MCF 10A (cell line): ENCODE measurements around the gene TGFBR1. TPM values are rescaled to one million over a fixed set of nuclear protein-coding genes. Genes with fewer than 3 reads are reported as not detected.

Source experiments
- BruUV-seq: library from RNA; stranded (reverse); fragments of 400-500 nt; replicated peaks from 2 replicates; lab custom pipeline; 2021; lab: Mats Ljungman, UMichigan
- CTCF ChIA-PET: fragments of 300-600 bp; sonication (Branson Sonifier 250); formaldehyde crosslinking; extraction: SDS; loops from one replicate; lab custom pipeline; 2021; ENCODE audit warnings: antibody characterized with exemption, inconsistent platforms; lab: Yijun Ruan, JAX
- POLR2A ChIA-PET: fragments of 300-600, 350-650 bp; sonication (Branson Sonifier 250); formaldehyde crosslinking; extraction: SDS; loops from one replicate; lab custom pipeline; 2020; ENCODE audit warnings: antibody characterized with exemption, inconsistent platforms; lab: Yijun Ruan, JAX
- DNase-seq: peaks from one replicate; pipeline ENCODE4 v3.0.0-alpha.2; 2018; ENCODE audit not compliant: unreplicated experiment
- H3K27ac Mint-ChIP-seq: one replicate; pipeline ENCODE4 v1.8.0; 2022; ENCODE audit warnings: mild to moderate bottlenecking, low read depth, mixed read lengths; ENCODE audit not compliant: unreplicated experiment
- H3K27me3 Mint-ChIP-seq: one replicate; pipeline ENCODE4 v1.8.0; 2022; ENCODE audit warnings: mixed read lengths; ENCODE audit not compliant: insufficient read depth, unreplicated experiment
- H3K36me3 Mint-ChIP-seq: one replicate; pipeline ENCODE4 v1.8.0; 2022; ENCODE audit warnings: mild to moderate bottlenecking, moderate library complexity, mixed read lengths; ENCODE audit not compliant: insufficient read depth, unreplicated experiment
- H3K4me1 Mint-ChIP-seq: one replicate; pipeline ENCODE4 v1.8.0; 2022; ENCODE audit warnings: mixed read lengths; ENCODE audit not compliant: insufficient read depth, unreplicated experiment
- H3K4me3 Mint-ChIP-seq: one replicate; pipeline ENCODE4 v1.8.0; 2022; ENCODE audit warnings: mild to moderate bottlenecking, moderate library complexity, mixed read lengths; ENCODE audit not compliant: unreplicated experiment
- H3K9me3 Mint-ChIP-seq: one replicate; pipeline ENCODE4 v1.8.0; 2022; ENCODE audit warnings: mixed read lengths; ENCODE audit not compliant: unreplicated experiment
- intact Hi-C: fragments of 100-400 bp; cut with micrococcal nuclease; formaldehyde crosslinking; loops from 2 replicates; pipeline ENCODE4 v1.14.1; 2022
- total RNA-seq: library from RNA; stranded (reverse); gene quantifications from 2 replicates; pipeline ENCODE4 v1.2.3, GENCODE V29; 2022
- TF ChIP-seq, protein P1 (sequence below): fragments of 200-600 bp; IDR thresholded peaks from one replicate; pipeline ENCODE4 v1.8.0; 2022; ENCODE audit warnings: antibody characterized with exemption, mild to moderate bottlenecking; ENCODE audit not compliant: unreplicated experiment

Gene TGFBR1
- total RNA-seq, 1 experiment from 2014 or later, result 27.6 TPM

GRCh38 chr9:99144966-99145365 lies 40.1 kb downstream of the TGFBR1 start:
- POLR2A ChIA-PET, result no interaction called here
- TF ChIP-seq, protein P1, sequence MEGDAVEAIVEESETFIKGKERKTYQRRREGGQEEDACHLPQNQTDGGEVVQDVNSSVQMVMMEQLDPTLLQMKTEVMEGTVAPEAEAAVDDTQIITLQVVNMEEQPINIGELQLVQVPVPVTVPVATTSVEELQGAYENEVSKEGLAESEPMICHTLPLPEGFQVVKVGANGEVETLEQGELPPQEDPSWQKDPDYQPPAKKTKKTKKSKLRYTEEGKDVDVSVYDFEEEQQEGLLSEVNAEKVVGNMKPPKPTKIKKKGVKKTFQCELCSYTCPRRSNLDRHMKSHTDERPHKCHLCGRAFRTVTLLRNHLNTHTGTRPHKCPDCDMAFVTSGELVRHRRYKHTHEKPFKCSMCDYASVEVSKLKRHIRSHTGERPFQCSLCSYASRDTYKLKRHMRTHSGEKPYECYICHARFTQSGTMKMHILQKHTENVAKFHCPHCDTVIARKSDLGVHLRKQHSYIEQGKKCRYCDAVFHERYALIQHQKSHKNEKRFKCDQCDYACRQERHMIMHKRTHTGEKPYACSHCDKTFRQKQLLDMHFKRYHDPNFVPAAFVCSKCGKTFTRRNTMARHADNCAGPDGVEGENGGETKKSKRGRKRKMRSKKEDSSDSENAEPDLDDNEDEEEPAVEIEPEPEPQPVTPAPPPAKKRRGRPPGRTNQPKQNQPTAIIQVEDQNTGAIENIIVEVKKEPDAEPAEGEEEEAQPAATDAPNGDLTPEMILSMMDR, result no peak
- intact Hi-C loops, result no loop called here

GRCh38 chr9:99146574-99146973 lies 41.7 kb downstream of the TGFBR1 start:
- BruUV-seq, result no TSS peak
- CTCF ChIA-PET, result interaction anchor here (1.1 to 2.0 kb wide), 5 partner anchors 145 to 299 kb away, joined by 4 to 8 read pairs (median 6); no protein-coding TSS in a partner anchor
- Mint-ChIP-seq H3K27me3 (no peaks in the 10 kb centered on the region), H3K4me1 (no peaks in the 10 kb centered on the region), H3K36me3 (peaks cover 45% of the 10 kb centered on the region), H3K27ac (no peak overlapping the region), H3K4me3 (no peak overlapping the region), H3K9me3 (no peaks in the 10 kb centered on the region)
- no peak for DNase-seq
- TF ChIP-seq, protein P1, result no peak
- POLR2A ChIA-PET, result interaction anchor here (1.4 kb wide), 1 partner anchor 9 kb away, joined by 5 read pairs; no protein-coding TSS in a partner anchor
- intact Hi-C loops, result no loop called here

More at GRCh38 chr9:99144966-99145365, 40.1 kb downstream of the TGFBR1 start:
- Mint-ChIP-seq H3K27ac (no peak overlapping the region), H3K4me1 (peaks cover 5% of the 10 kb centered on the region), H3K9me3 (no peaks in the 10 kb centered on the region), H3K36me3 (peaks cover 45% of the 10 kb centered on the region), H3K27me3 (no peaks in the 10 kb centered on the region), H3K4me3 (no peak overlapping the region)
- BruUV-seq, result no TSS peak
- CTCF ChIA-PET, result interaction anchor here (0.6 to 1.0 kb wide), 4 partner anchors 67 to 684 kb away, joined by 3 to 5 read pairs (median 3); no protein-coding TSS in a partner anchor
- no peak for DNase-seq

- POLR2A ChIA-PET, result interaction anchor here (0.7 to 1.4 kb wide), 2 partner anchors 9 to 10 kb away, joined by 3 to 5 read pairs; no protein-coding TSS in a partner anchor
- BruUV-seq, result no TSS peak
These were observed 42.3 kb downstream of the TGFBR1 start for GRCh38 chr9:99147177-99147576.

DNA sequence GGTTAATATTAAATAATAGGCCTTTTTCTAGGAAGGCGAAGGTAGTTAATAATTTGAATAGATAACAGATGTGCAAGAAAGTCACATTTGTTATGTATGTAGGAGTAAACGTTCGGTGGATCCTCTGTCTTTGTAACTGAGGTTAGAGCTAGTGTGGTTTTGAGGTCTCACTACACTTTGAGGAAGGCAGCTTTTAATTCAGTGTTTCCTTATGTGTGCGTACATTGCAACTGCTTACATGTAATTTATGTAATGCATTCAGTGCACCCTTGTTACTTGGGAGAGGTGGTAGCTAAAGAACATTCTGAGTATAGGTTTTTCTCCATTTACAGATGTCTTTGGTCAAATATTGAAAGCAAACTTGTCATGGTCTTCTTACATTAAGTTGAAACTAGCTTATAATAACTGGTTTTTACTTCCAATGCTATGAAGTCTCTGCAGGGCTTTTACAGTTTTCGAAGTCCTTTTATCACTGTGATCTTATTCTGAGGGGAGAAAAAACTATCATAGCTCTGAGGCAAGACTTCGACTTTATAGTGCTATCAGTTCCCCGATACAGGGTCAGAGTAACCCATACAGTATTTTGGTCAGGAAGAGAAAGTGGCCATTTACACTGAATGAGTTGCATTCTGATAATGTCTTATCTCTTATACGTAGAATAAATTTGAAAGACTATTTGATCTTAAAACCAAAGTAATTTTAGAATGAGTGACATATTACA lies 45.7 kb downstream of the TGFBR1 start:
- TF ChIP-seq, protein P1, result no peak
- Mint-ChIP-seq H3K9me3 (no peaks in the 10 kb centered on the region), H3K36me3 (peaks cover 31% of the 10 kb centered on the region), H3K4me1 (no peaks in the 10 kb centered on the region), H3K27me3 (peaks cover 8% of the 10 kb centered on the region), H3K27ac (no peak overlapping the region), H3K4me3 (no peak overlapping the region)
- intact Hi-C loops, result no loop called here
- ChIA-PET POLR2A (no interaction called here), CTCF (interaction anchor here (0.6 to 1.4 kb wide), 5 partner anchors 9 to 1092 kb away, joined by 3 to 6 read pairs (median 4); no protein-coding TSS in a partner anchor)
- no TSS peak for BruUV-seq
- no peak for DNase-seq

More at GRCh38 chr9:99147177-99147576, 42.3 kb downstream of the TGFBR1 start:
- Mint-ChIP-seq H3K4me1 (no peaks in the 10 kb centered on the region), H3K27me3 (no peaks in the 10 kb centered on the region), H3K4me3 (no peak overlapping the region), H3K27ac (no peak overlapping the region), H3K9me3 (no peaks in the 10 kb centered on the region), H3K36me3 (peaks cover 45% of the 10 kb centered on the region)
- intact Hi-C loops, result no loop called here
- CTCF ChIA-PET, result interaction anchor here (1.1 to 2.0 kb wide), 5 partner anchors 146 to 299 kb away, joined by 4 to 8 read pairs (median 6); no protein-coding TSS in a partner anchor
- TF ChIP-seq, protein P1, result no peak
- no peak for DNase-seq
